PC-3 (cell line): ENCODE results near the gene NACC2. TPM values are rescaled to one million over a fixed set of nuclear protein-coding genes. Genes with fewer than 3 reads are reported as not detected.

Experiments used
- ATAC-seq: fragments of 200-7000 bp; cut with Tn5 transposase; 2 replicates; pipeline ENCODE4 v1.9.1; 2020; ENCODE audit warnings: mild to moderate bottlenecking, moderate library complexity
- BruUV-seq: library from RNA; stranded (reverse); fragments of 400-500 nt; replicated peaks from 2 replicates; lab custom pipeline; 2021; lab: Mats Ljungman, UMichigan
- CTCF ChIA-PET: fragments of 300-600 bp; sonication (Branson Sonifier 250); formaldehyde crosslinking; loops from one replicate; lab custom pipeline; 2022; ENCODE audit warnings: antibody characterized with exemption; lab: Charles Lee
- POLR2A ChIA-PET: fragments of 300-600 bp; sonication (Branson Sonifier 250); formaldehyde crosslinking; loops from one replicate; lab custom pipeline; 2022; ENCODE audit warnings: antibody characterized with exemption; ENCODE audit not compliant: unreplicated experiment; lab: Charles Lee
- DNase-seq: peaks from one replicate; pipeline ENCODE4 v3.0.0-alpha.2; 2015
- H2AFZ ChIP-seq: fragments of 300-600 bp; sonication (generic); 2 replicates; pipeline ENCODE4 v1.6.0; 2016; ENCODE audit warnings: antibody characterized with exemption, low read length
- H3F3A ChIP-seq: fragments of 300-600 bp; sonication (generic); one replicate; pipeline ENCODE4 v1.6.0; 2017; ENCODE audit warnings: antibody characterized with exemption, low read length, control low read depth, mild to moderate bottlenecking; ENCODE audit not compliant: unreplicated experiment
- H3K27ac ChIP-seq: fragments of 300-600 bp; sonication (generic); 2 replicates; pipeline ENCODE4 v1.5.1; 2016; ENCODE audit warnings: mild to moderate bottlenecking, low read length
- H3K27me3 ChIP-seq: fragments of 300-600 bp; sonication (generic); 2 replicates; pipeline ENCODE4 v1.6.1; 2016; ENCODE audit warnings: low read length, mixed read lengths
- H3K36me3 ChIP-seq: fragments of 300-600 bp; sonication (generic); 2 replicates; pipeline ENCODE4 v1.6.1; 2016; ENCODE audit warnings: low read depth, mixed run types, low read length, mixed read lengths
- H3K4me1 ChIP-seq: fragments of 300-600 bp; sonication (generic); 2 replicates; pipeline ENCODE4 v1.5.1; 2016; ENCODE audit warnings: low read length; ENCODE audit not compliant: insufficient read depth
- H3K4me2 ChIP-seq: fragments of 300-600 bp; sonication (generic); 2 replicates; pipeline ENCODE4 v1.6.0; 2016; ENCODE audit warnings: low read length
- H3K4me3 ChIP-seq: fragments of 300-600 bp; sonication (generic); 2 replicates; pipeline ENCODE4 v1.5.1; 2016; ENCODE audit warnings: mild to moderate bottlenecking, low read length, mixed read lengths
- H3K79me2 ChIP-seq: fragments of 300-600 bp; sonication (generic); 2 replicates; pipeline ENCODE4 v1.6.1; 2017; ENCODE audit warnings: low read length, mixed read lengths
- H3K9ac ChIP-seq: fragments of 300-600 bp; sonication (generic); 2 replicates; pipeline ENCODE4 v1.6.0; 2016; ENCODE audit warnings: mild to moderate bottlenecking, low read length
- H3K9me2 ChIP-seq: fragments of 300-600 bp; sonication (generic); replicated peaks from 2 replicates; pipeline ENCODE4 v1.6.1; 2016; ENCODE audit warnings: mixed run types, low read length, mixed read lengths
- H3K9me3 ChIP-seq: fragments of 300-600 bp; sonication (generic); 2 replicates; pipeline ENCODE4 v1.6.1; 2016; ENCODE audit warnings: low read length, mixed read lengths
- H4K20me1 ChIP-seq: fragments of 300-600 bp; sonication (generic); 2 replicates; pipeline ENCODE4 v1.6.1; 2016; ENCODE audit warnings: low read length, mixed read lengths
- EZH2 ChIP-seq: fragments of 300-600 bp; sonication (generic); IDR thresholded peaks from one replicate; pipeline ENCODE4 v1.6.1; 2017; ENCODE audit warnings: antibody characterized with exemption, mild to moderate bottlenecking, low read length; ENCODE audit not compliant: unreplicated experiment
- EZH2phosphoT487 ChIP-seq: fragments of 300-600 bp; sonication (generic); IDR thresholded peaks from 2 replicates; pipeline ENCODE4 v1.6.1; 2018; ENCODE audit warnings: mild to moderate bottlenecking, antibody characterized with exemption, low read length, borderline replicate concordance
- intact Hi-C: fragments of 100-400 bp; cut with micrococcal nuclease; formaldehyde crosslinking; loops from 2 replicates; pipeline ENCODE4 v1.9.0; 2023
- total RNA-seq: library from RNA; depleted of rRNA; stranded (reverse); fragments of >200 nt; gene quantifications from 2 replicates; pipeline ENCODE4 v1.2.3, GENCODE V29; 2014
- TF ChIP-seq, protein P1 (sequence below): fragments of 300-600 bp; sonication (generic); conservative IDR thresholded peaks from 2 replicates; pipeline ENCODE4 v1.5.1; 2017; ENCODE audit warnings: antibody characterized with exemption, low read depth, mild to moderate bottlenecking, low read length

Gene NACC2
- total RNA-seq, 1 experiment from 2014 or later: 12.3 TPM

DNA sequence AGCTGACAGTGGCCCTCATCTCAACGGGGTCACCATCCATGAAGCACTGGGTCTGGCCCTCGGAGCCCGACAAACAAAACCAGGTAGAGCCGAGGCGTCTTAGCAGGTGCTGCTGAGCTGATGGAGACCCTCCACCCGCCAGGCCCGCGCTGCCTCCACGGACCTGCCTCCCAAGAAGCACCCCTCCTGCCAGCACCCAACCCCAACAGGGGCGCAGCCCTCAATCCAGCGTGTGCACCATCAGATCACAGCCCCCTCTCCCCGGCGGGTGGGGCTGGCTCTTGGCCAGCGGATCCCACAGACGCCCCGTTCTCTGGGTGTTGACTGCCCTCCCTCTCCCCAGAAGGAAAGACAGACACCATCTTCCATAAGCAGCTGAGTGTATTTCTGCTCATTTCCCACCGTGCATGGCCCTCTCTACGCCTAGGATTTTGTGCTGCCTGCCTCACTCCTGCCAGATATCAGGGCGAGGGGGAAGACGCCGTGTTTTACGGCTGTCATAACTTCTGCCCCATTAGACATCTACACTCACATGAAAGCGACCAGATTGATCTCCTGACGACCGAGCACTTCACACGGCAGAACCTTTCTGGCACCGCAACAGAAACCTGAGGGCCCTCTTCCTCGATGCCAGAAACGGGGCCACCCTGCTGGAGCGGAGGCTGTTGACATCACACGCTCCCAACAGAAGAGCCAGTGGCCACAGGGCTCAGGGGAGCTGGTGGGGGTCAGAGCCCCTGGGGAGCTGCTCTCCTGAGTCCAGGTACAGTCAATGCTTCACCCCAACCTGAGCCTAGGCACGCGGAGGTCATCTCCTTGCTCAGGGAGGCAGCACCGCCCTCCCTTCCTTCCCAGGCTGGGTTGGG, 12.4 kb downstream of the NACC2 start:
- Histone ChIP-seq H2AFZ (no peak overlapping the region), H3K4me3 (no peak overlapping the region), H3K4me2 (no peak overlapping the region), H3K79me2 (0 out of 2 replicates have a peak, but pooled peaks cover 3% of the 10 kb centered on the region), H3K27me3 (no peaks in the 10 kb centered on the region), H3K27ac (no peak overlapping the region), H3F3A (no peaks in the 10 kb centered on the region), H3K9ac (no peak overlapping the region), H3K9me2 (no peaks in the 10 kb centered on the region), H4K20me1 (no peaks in the 10 kb centered on the region), H3K9me3 (no peaks in the 10 kb centered on the region), H3K36me3 (no peaks in the 10 kb centered on the region), H3K4me1 (no peaks in the 10 kb centered on the region)
- BruUV-seq: no TSS peak
- TF ChIP-seq, protein P1, sequence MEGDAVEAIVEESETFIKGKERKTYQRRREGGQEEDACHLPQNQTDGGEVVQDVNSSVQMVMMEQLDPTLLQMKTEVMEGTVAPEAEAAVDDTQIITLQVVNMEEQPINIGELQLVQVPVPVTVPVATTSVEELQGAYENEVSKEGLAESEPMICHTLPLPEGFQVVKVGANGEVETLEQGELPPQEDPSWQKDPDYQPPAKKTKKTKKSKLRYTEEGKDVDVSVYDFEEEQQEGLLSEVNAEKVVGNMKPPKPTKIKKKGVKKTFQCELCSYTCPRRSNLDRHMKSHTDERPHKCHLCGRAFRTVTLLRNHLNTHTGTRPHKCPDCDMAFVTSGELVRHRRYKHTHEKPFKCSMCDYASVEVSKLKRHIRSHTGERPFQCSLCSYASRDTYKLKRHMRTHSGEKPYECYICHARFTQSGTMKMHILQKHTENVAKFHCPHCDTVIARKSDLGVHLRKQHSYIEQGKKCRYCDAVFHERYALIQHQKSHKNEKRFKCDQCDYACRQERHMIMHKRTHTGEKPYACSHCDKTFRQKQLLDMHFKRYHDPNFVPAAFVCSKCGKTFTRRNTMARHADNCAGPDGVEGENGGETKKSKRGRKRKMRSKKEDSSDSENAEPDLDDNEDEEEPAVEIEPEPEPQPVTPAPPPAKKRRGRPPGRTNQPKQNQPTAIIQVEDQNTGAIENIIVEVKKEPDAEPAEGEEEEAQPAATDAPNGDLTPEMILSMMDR: no peak
- TF ChIP-seq EZH2: no peak
- TF ChIP-seq EZH2phosphoT487: no peak
- ChIA-PET CTCF (no interaction called here), POLR2A (no interaction called here)
- intact Hi-C loops: no loop called here
- DNase-seq: no peak
- no peak for ATAC-seq

DNA sequence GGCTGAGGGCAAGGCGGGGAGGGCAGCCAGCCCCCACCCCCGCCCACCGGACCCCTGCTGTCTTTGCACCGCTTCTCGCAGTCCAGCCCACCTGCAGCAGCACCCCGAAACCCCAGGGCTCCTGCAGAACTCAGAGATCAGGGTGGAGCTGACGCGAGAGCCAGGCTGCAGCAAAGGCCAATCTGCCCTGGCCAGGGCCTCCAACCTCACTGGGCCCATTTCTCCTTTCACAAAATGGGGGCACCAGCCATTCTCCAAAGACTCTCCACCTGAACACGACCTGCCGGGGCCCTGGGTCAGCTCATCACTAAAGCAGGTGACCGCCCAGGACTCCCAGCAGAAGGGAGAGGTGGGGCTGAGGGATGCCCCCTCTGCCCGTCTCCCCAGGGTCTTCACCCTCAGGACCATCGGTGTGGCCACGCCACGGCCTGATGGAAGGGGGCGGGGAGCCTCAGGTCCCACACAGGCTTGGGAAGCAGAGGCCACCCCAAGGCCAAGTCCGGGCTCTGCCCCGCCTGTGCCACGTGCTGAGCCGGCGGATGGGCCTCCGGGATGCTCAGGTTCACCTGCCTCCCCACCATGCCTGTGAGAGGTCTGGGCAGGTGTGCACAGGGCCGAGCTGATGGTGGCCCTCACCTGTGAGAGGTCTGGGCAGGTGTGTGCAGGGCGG, 13.1 kb downstream of the NACC2 start:
- TF ChIP-seq, protein P1: no peak
- Histone ChIP-seq H3K9ac (no peak overlapping the region), H3K4me3 (no peak overlapping the region), H3K79me2 (0 out of 2 replicates have a peak, but pooled peaks cover 3% of the 10 kb centered on the region), H3K27ac (no peak overlapping the region), H4K20me1 (no peaks in the 10 kb centered on the region), H3K4me2 (no peak overlapping the region), H3K4me1 (no peaks in the 10 kb centered on the region), H2AFZ (no peak overlapping the region), H3K9me3 (no peaks in the 10 kb centered on the region), H3K36me3 (no peaks in the 10 kb centered on the region), H3K27me3 (no peaks in the 10 kb centered on the region), H3F3A (no peaks in the 10 kb centered on the region), H3K9me2 (no peaks in the 10 kb centered on the region)
- no peak for ATAC-seq
- DNase-seq: no peak
- ChIA-PET POLR2A (no interaction called here), CTCF (no interaction called here)
- BruUV-seq: no TSS peak
- intact Hi-C loops: no loop called here
